ENCODE measurements around the gene LRP8.
A peak's percentile ranks its signal among the peaks of the same experiment; 100 is the strongest.
"Not testable (repeated sequence)": the region's sequence is repeated elsewhere in the genome, so short reads cannot be mapped to it uniquely, and the experiment has no call there.

Gene LRP8

GRCh38 chr1:53303243-53303642 is 24.6 kb downstream of the LRP8 start:
- no peak for DNase-seq

DNA sequence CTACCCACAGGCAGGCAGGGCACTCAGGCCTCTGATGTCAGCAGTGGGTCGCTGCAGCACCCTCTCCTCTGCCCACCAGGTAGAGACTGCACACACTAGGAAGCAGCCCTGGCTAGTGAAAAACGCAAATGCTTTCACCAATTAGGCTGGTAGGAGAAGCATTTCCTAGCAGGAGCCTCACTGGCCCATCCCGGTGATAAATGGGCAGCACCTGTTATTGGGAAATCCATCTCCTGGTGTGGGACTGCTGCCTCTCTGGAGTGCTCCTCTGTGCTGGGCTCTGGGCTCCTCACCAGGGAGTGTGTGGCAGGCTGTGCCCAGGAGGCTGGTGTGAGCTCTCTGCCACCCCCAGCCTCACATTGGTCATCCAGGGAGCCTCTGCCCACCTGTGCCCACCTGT is 28.6 kb downstream of the LRP8 start:
- no peak for DNase-seq

DNA sequence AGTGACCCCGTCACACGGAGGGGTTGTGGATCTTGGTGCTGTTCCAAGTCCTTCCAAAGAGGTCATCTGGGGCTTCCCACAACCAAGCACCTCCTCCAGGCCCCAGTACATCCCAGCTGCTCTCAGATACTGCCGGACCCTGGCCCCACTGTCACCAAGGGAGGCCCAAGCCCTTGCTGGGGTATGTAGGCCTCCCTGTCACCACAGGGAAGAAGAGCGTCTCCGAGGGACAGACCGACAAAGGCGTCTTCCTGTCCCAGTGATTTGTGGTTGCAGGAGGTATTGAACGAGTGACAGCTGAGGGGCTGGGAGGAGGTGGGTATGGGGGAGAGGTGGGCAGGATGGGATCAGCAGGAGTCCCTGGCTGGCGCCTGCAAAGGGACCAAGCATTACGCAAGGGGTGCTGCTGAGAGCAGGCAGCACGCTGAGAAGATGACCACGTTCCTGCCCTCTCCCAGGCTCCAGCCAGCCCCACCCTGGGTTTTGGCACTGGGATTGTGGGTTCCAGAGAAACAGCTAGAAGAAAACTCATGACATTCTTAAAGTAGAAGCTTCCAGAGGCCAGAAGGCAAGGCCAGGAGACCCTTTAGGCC is 29.7 kb downstream of the LRP8 start:
- no peak for DNase-seq

GRCh38 chr1:53297195-53297594 is 30.7 kb downstream of the LRP8 start:
- no peak for DNase-seq

DNA sequence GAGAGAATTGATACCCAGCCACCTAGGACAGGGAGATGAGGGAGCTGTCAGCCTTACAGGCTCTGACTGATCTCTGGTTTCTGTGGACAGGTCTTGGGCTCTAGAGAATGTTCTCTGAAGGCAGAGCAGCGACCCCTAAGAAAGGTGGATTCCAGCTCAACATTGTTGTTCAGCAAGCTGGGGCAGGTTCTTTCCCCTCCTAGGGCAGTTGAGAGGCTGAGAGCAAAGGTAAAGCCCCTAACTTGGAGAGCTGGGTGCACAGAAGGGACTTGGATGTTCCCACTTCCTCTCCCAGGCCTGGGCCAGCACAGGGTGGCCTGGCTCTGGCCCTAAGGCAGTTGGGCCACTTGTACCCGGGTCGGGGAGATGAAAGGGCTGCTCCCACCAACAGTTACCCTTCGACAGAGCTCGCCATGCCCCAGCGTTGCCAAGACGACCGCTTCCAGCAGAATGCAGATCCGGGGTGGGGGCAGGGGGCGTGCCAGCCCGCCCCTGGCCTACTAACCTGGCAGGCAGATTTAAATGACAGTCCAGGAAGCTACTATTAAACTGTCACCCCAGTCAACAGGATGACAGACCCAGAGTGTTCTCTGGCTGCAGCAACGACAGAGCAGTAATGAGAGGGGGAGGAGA is 31.6 kb downstream of the LRP8 start:
- DNase-seq, result no peak

DNA sequence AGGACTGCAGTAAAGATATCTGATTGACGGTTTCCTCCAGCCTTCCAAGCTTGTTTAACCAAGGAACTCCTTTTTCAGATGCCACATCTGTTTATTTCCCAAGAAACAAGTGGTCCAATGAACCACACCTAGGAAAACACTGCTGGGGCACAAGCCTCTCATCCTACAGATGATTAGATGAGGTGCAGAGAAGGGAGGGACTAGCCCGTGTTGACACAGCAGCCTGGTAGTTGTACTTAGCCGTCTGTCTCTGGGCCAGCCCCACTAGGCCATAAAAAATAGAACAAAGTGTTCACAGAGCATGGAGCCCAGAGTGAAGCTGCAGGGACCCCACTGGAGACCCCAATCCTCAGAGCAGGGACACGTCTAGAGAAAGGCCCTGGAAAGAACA is 32.1 kb downstream of the LRP8 start:
- no peak for DNase-seq

GRCh38 chr1:53295295-53295694 is 32.6 kb downstream of the LRP8 start:
- no peak for DNase-seq

- DNase-seq, result peak; percentile 56
Observed at GRCh38 chr1:53294567-53294966, 33.3 kb downstream of the LRP8 start.

GRCh38 chr1:53294061-53294460 is 33.8 kb downstream of the LRP8 start:
- DNase-seq, result no peak

GRCh38 chr1:53293123-53293522 is 34.7 kb downstream of the LRP8 start:
- no peak for DNase-seq

DNA sequence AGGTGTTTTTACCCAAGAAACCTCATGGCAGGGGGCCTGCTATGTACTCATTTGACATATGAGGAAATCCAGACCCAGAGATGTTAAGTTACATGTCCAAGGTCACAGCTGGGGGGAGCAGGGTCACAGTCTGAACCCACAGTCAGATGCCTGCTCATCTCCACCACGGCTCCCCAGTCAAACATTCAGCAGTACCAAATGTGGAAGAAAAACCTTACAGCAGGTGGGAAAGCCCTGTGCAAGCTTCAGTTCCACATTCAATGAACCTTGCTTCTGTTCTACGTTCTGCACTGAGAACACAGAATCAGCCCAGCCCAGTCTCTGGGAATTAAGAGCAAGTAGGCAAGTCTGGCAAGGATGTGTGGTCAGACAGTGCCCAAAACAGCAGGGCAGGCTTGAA is 35.2 kb downstream of the LRP8 start:
- no peak for DNase-seq

DNA sequence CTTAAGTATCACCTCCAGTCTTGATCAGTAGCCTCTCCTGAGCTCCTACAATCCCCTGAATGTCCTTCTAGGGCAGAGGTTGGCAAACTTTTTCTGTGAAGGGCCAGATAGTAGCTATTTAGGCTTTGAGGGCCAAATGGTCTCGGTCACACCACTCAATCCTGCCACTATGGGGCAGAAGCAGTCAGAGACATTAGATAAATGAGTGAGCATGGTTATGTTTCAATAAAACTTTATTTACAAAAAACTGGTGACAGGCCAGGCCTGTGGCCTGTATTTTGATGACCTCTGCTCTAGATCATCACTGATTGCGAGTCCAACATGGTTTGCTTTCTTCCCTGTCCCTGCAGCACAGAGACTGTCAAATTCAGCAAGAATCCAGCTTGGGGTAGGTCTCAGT is 36.3 kb downstream of the LRP8 start:
- DNase-seq, result no peak

DNA sequence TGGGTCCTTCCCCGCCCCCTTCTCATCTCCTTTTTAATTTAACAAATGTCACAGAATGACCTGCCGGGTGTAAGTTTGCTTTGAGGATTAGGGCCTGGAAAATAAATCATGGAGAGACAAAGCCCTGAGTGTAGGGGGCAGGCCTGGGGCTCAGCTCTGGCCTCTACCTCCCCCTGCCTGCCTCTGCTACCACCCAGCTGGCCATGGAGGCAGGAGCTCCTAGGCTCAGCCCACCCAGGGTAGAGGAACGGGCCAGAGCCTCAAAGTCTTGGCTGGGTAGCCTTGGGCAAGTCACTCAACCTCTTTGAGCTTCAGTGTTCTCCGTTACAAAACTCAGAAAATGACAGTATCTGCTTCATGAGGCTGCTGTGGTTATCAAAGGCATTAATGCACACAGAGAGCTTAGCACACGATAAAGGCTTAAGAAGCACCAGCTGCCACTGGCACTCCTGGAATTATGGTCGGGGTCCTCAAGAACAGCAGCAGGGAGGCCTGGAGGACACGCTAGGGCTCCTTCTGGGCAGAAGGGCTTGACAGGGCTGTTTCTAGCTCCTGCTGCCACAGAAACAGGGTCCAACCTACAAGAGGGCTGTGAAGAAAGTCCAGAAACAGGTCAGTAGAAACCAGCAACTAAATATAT is 39.0 kb downstream of the LRP8 start:
- no peak for DNase-seq

- no peak for DNase-seq
Observed at GRCh38 chr1:53288002-53288789, 39.7 kb downstream of the LRP8 start.

DNA sequence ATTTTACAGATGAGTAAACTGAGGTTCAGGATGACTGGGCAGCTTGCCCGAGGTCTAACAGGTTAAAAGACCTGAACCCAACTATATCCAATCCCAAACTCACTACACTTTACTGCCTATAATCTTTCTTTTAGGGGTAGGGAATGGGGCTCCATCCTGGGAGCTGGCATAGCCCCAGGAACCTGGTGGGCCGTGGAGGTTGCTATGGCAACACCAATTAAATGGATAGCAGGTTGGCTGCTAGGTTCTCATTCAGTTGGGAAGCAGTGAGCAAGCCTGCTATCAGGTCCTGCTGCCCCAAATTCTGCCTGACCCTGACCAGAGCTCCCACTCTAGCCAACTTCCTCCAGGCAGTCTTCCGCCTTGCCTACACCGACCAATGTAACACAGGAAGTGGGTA is 40.9 kb downstream of the LRP8 start:
- no peak for DNase-seq

GRCh38 chr1:53285969-53286760 is 41.7 kb downstream of the LRP8 start:
- DNase-seq, result no peak

DNA sequence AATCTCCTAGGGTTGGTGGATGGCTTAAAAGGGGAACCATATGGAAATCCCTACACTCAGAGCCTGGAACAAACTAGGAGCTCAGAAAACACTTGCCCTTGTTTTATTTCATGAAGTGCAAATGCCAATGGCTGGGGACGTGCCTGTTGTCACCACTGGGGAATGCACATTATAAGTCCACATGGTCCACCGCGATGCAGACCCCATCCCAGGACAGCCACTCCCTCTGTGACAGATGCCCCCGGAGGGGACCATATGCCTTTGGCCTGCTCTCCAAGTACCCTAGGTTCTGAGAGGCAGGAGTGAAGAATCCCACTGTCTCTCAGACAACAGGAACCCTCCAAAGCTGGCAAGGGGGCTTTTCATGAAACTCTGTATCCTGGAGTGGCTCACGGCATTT is 42.3 kb downstream of the LRP8 start:
- DNase-seq, result no peak

GRCh38 chr1:53284224-53285020 is 43.4 kb downstream of the LRP8 start:
- DNase-seq, result no peak

- DNase-seq, result not testable (repeated sequence)
Observed at GRCh38 chr1:53283156-53283555, 44.7 kb downstream of the LRP8 start.

GRCh38 chr1:53281133-53281532 is 46.7 kb downstream of the LRP8 start:
- no peak for DNase-seq

DNA sequence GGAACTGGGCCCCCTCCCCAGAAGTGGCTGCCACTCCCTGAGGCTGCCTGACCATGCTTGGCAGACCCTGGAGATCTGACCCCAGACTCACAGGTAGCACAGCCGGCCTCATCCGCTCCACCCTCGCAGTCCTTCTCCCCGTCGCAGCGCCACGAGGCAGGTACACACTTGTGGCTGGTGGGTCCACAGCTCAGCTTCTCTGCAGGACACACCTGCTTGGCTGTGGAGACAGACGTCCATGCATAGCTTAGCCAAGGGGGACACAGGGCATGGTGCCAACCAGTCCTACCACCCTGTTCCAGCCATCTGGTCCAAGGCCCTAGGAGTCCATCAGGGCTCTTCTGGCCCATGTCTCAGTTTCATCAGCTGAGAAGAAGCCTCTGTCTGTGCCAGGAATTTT is 47.4 kb downstream of the LRP8 start:
- DNase-seq, result no peak

Data from kidney glomerular epithelial cell (primary cell).